SH-SY5Y (cell line): ENCODE measurements around the gene SYNE2.

Experiments
- GATA2 ChIP-seq: IDR thresholded peaks from 2 replicates; pipeline ENCODE4 v1.6.1; 2011; ENCODE audit warnings: mild to moderate bottlenecking, low read depth, low read length
- GATA3 ChIP-seq: IDR thresholded peaks from 2 replicates; pipeline ENCODE4 v1.6.1; 2011; ENCODE audit warnings: low read depth, mild to moderate bottlenecking, low read length, moderate library complexity

GRCh38 chr14:64053694-64054669 lies 201.2 kb downstream of the SYNE2 start:
- TF ChIP-seq GATA2 = no peak
- no peak for TF ChIP-seq GATA3
